HepG2 (cell line): ENCODE data around the gene PCNT. TPM values are rescaled to one million over a fixed set of nuclear protein-coding genes. Genes with fewer than 3 reads are reported as not detected.
A peak's percentile ranks its signal among the peaks of the same experiment; 100 is the strongest.

Source experiments
- ATAC-seq: fragments of 200-7000 bp; cut with Tn5 transposase; 3 replicates; pipeline ENCODE4 v1.9.1; 2020; ENCODE audit warnings: mild to moderate bottlenecking, moderate library complexity
- BruUV-seq: library from RNA; stranded (reverse); fragments of 400-500 nt; replicated peaks from 2 replicates; lab custom pipeline; 2021; lab: Mats Ljungman, UMichigan
- CTCF ChIA-PET: fragments of 300-600 bp; formaldehyde crosslinking; extraction: SDS; loops from one replicate; lab custom pipeline; 2021; ENCODE audit warnings: low total read pairs, inconsistent platforms, low intra/inter-chr PET ratio; lab: Yijun Ruan, JAX
- POLR2A ChIA-PET: fragments of 350-600 bp; sonication (Branson Sonifier 250); formaldehyde crosslinking; loops from one replicate; lab custom pipeline; 2020; ENCODE audit warnings: antibody characterized with exemption, inconsistent platforms; lab: Yijun Ruan, JAX
- DNase-seq: peaks from one replicate; pipeline ENCODE4 v3.0.0-alpha.2; 2015; ENCODE audit warnings: low spot score
- FAIRE-seq: peaks from 3 replicates; lab custom pipeline; 2011; peaks lifted over from hg19 to GRCh38; lab: Jason Lieb, UNC
- H2AFZ ChIP-seq: one replicate; pipeline ENCODE4 v1.6.1; 2011; ENCODE audit warnings: low read length, inconsistent platforms
- H3K27ac ChIP-seq: fragments of 300-600 bp; 3 replicates; pipeline ENCODE4 v1.8.0; 2011; ENCODE audit warnings: mixed run types, mild to moderate bottlenecking, mixed read lengths, low read length, inconsistent platforms; ENCODE audit not compliant: insufficient read depth; ENCODE audit errors: extremely low read length
- H3K27me3 ChIP-seq, 2 experiments: fragments of 200-600 bp in 1 of 2; 2 replicates in 1 of 2; 3 replicates in 1 of 2; pipeline versions ENCODE4 v1.6.0 to v1.8.0; 2011; ENCODE audit warnings: low read length in 2 of 2, mild to moderate bottlenecking in 2 of 2, moderate library complexity in 2 of 2, inconsistent platforms in 1 of 2; ENCODE audit not compliant: insufficient read depth in 2 of 2, control insufficient read depth in 1 of 2
- H3K36me3 ChIP-seq, 2 experiments: fragments of 200-600 bp in 1 of 2; replicated peaks in 1 of 2; 2 replicates in 1 of 2; 3 replicates in 1 of 2; pipeline versions ENCODE4 v1.5.1 to v1.8.0; 2011; ENCODE audit warnings: low read length in 2 of 2, inconsistent platforms in 1 of 2; ENCODE audit not compliant: insufficient read depth in 2 of 2, control insufficient read depth in 1 of 2
- H3K4me1 ChIP-seq: 2 replicates; pipeline ENCODE4 v1.5.1; 2012; ENCODE audit warnings: low read length, inconsistent platforms; ENCODE audit not compliant: insufficient read depth
- H3K4me2 ChIP-seq: 2 replicates; pipeline ENCODE4 v1.6.0; 2011; ENCODE audit warnings: low read depth, low read length, inconsistent platforms
- H3K4me3 ChIP-seq, 3 experiments: fragments of 200-600 bp in 1 of 3; sonication (generic), shearing (Covaris generic) in 1 of 3; replicated peaks in 1 of 3; 2 replicates each; pipeline ENCODE4 v1.5.1; 2011 to 2016; ENCODE audit warnings: low read length in 3 of 3, inconsistent platforms in 2 of 3, low read depth in 2 of 3, mild to moderate bottlenecking in 2 of 3, control low read depth in 1 of 3, mixed read lengths in 1 of 3; ENCODE audit not compliant: insufficient read depth in 1 of 3
- H3K79me2 ChIP-seq: one replicate; pipeline ENCODE4 v1.6.1; 2011; ENCODE audit warnings: low read length, inconsistent platforms; ENCODE audit not compliant: insufficient read depth
- H3K9ac ChIP-seq: 2 replicates; pipeline ENCODE4 v1.6.0; 2011; ENCODE audit warnings: mild to moderate bottlenecking, low read depth, low read length, inconsistent platforms; ENCODE audit not compliant: insufficient read depth
- H3K9me3 ChIP-seq: 2 replicates; pipeline ENCODE4 v1.5.1; 2012; ENCODE audit warnings: mild to moderate bottlenecking, low read length
- H4K20me1 ChIP-seq: 2 replicates; pipeline ENCODE4 v1.6.0; 2011; ENCODE audit warnings: inconsistent platforms, mild to moderate bottlenecking, low read length, moderate library complexity; ENCODE audit not compliant: insufficient read depth
- DNMT3B ChIP-seq: conservative IDR thresholded peaks from 2 replicates; pipeline ENCODE4 v1.6.1; 2016; ENCODE audit warnings: missing biosample characterization, control low read depth
- EHMT2 ChIP-seq: fragments of 200-600 bp; sonication (generic); IDR thresholded peaks from 2 replicates; pipeline ENCODE4 v1.7.0; 2017; ENCODE audit warnings: antibody characterized with exemption, low read depth, low read length, borderline replicate concordance
- KMT2B ChIP-seq: IDR thresholded peaks from 2 replicates; pipeline ENCODE4 v1.6.1; 2016; ENCODE audit warnings: missing genetic modification reagents, missing compliant biosample characterization
- MEIS2 ChIP-seq: sonication (generic); formaldehyde crosslinking; IDR thresholded peaks from 2 replicates; pipeline ENCODE4 v1.9.0; 2021; ENCODE audit warnings: mild to moderate bottlenecking, missing genetic modification reagents
- NFKBIZ ChIP-seq: IDR thresholded peaks from 2 replicates; pipeline ENCODE4 v1.6.1; 2018; ENCODE audit warnings: missing genetic modification reagents, missing compliant biosample characterization
- NR3C1 ChIP-seq: sonication (generic); formaldehyde crosslinking; IDR thresholded peaks from 2 replicates; pipeline ENCODE4 v1.4.0; 2020; ENCODE audit warnings: missing genetic modification reagents
- REXO4 ChIP-seq: sonication (generic); formaldehyde crosslinking; IDR thresholded peaks from 2 replicates; pipeline ENCODE4 v1.8.0; 2022; ENCODE audit warnings: missing genetic modification reagents, mild to moderate bottlenecking, borderline replicate concordance
- SYNCRIP ChIP-seq: fragments of 200-400 bp; formaldehyde crosslinking; IDR thresholded peaks from 2 replicates; pipeline ENCODE4 v1.6.1; 2018; ENCODE audit warnings: mild to moderate bottlenecking, low read depth, low read length; ENCODE audit not compliant: insufficient read depth
- ZNF143 ChIP-seq: sonication (generic); formaldehyde crosslinking; IDR thresholded peaks from 2 replicates; pipeline ENCODE4 v1.4.0; 2020; ENCODE audit warnings: missing genetic modification reagents
- ZNF225 ChIP-seq: sonication (generic); formaldehyde crosslinking; IDR thresholded peaks from 2 replicates; pipeline ENCODE4 v1.4.0; 2020; ENCODE audit warnings: mild to moderate bottlenecking, missing genetic modification reagents
- ZNF430 ChIP-seq: sonication (generic); formaldehyde crosslinking; IDR thresholded peaks from 2 replicates; pipeline ENCODE4 v1.9.0; 2021; ENCODE audit warnings: mild to moderate bottlenecking, missing genetic modification reagents
- ZNF460 ChIP-seq: sonication (generic); formaldehyde crosslinking; IDR thresholded peaks from 2 replicates; pipeline ENCODE4 v1.5.1; 2020; ENCODE audit warnings: missing genetic modification reagents, mild to moderate bottlenecking, borderline replicate concordance
- ZNF547 ChIP-seq: sonication (generic); formaldehyde crosslinking; IDR thresholded peaks from 2 replicates; pipeline ENCODE4 v1.5.1; 2020; ENCODE audit warnings: mild to moderate bottlenecking, missing genetic modification reagents
- ZNF572 ChIP-seq: sonication (generic); formaldehyde crosslinking; IDR thresholded peaks from 2 replicates; pipeline ENCODE4 v1.5.1; 2020; ENCODE audit warnings: mild to moderate bottlenecking, missing genetic modification reagents
- WGBS: methylation state at CpG from one replicate; pipeline ENCODE4 v1.1.6; 2017; ENCODE audit warnings: low lambda C conversion rate; 5-methylcytosine and 5-hydroxymethylcytosine counted together
- in situ Hi-C: cut with HindIII; loops from 2 replicates; pipeline ENCODE4 v1.10.0; 2017; ENCODE audit warnings: low pct_unique_long_range_greater_than_20kb; ENCODE audit not compliant: extremely low pct_ligation_motif_present
- intact Hi-C: fragments of 100-400 bp; cut with micrococcal nuclease; formaldehyde crosslinking; loops from one replicate; pipeline ENCODE4 v1.10.0; 2022; ENCODE audit not compliant: unreplicated experiment
- polyA plus RNA-seq, 8 experiments: library from polyadenylated mRNA; depleted of rRNA in 3 of 8; stranded (reverse) in 7 of 8; unstranded in 1 of 8; fragments of >200 nt; fragmentation: Illumina TruSeq in 4 of 8; extraction: Trizol in 4 of 8; gene quantifications; 2 replicates each; pipeline versions ENCODE4 v1.2.1 to v1.2.3, GENCODE V29; 2011 to 2016; ENCODE audit warnings: low read depth in 4 of 8, missing spikeins in 1 of 8, mixed read lengths in 1 of 8; ENCODE audit not compliant: insufficient read depth in 1 of 8
- total RNA-seq, 5 experiments: library from RNA; depleted of rRNA; stranded (reverse); fragments of >200 nt; fragmentation: Illumina TruSeq; extraction: Trizol; gene quantifications; 2 replicates each; pipeline ENCODE4 v1.2.3, GENCODE V29; 2016; ENCODE audit warnings: low read depth in 1 of 5
- TF ChIP-seq, protein P1 (sequence below): sonication (generic); formaldehyde crosslinking; IDR thresholded peaks from 2 replicates; pipeline ENCODE4 v1.4.0; 2020; ENCODE audit warnings: missing genetic modification reagents, borderline replicate concordance
- TF ChIP-seq, protein P2 (sequence below): sonication (generic); formaldehyde crosslinking; IDR thresholded peaks from 2 replicates; pipeline ENCODE4 v1.5.1; 2020; ENCODE audit warnings: missing genetic modification reagents, mild to moderate bottlenecking, borderline replicate concordance
- TF ChIP-seq, protein P3 (sequence below): sonication (generic); formaldehyde crosslinking; IDR thresholded peaks from 2 replicates; pipeline ENCODE4 v1.4.0; 2020; ENCODE audit warnings: missing genetic modification reagents

PCNT gene
- total and polyA plus RNA-seq, 2 of the 13 experiments (the other 11 are each of a cell fraction or from before 2014, with no cell fraction given) = 5.6 to 12.4 TPM

DNA sequence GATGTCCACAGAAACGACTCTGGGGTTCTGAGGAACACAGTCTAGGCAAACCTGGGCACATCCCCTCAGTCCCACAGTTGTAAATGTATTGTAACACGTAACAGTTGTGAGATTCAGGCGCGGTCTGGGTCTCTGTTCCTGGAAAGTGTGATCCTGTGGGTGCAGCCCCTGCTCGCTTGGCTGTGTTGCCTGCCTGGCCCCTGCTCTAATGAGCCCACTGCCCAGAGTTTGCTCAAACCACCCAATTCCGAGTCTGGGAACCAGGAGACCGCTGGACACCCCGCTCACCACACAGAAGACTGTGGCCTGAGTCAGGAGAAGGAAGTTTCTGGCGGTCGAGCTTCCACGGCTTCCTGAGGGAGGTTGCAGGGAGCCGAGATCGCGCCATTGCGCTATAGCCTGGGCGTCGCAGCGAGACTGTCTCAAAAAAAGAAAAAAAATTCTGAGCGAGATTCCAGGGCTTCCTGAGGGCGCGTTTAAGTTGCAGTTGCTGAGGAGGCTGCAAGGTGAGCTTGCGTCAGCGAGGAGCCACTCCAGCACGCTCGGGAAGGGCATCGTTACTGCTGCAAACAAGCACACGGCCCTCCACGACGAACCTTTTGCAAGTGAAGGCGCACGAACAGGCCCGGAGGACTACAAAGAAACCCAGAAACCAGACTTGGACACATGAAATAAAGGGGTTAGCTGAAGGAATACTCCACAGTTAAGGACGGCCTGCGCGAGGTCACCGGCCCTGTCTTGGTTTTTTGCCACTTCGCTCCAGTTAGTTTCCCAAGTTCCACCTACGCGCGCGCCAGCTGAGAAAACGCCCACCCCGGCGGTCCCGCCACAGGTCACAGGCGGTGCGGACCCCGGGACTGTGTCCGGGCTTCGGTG lies 1.4 kb upstream of the PCNT start:
- ATAC-seq (no peak), FAIRE-seq (no peak), DNase-seq (no peak)
- peaks cover 50% of the 10 kb centered on the region for H3K4me1 ChIP-seq
- ChIA-PET CTCF (no interaction called here), POLR2A (interaction anchor here (0.8 to 1.6 kb wide), 2 partner anchors 26 to 313 kb away, joined by 3 to 5 read pairs; partner anchors contain the start of gene PRMT2)
- intact Hi-C loops = loop anchor here (5.0 kb wide), 1 partner anchor 175 kb away; no protein-coding TSS in a partner anchor
- WGBS = 3% methylated on average over 21 of the region's 50 CpGs
- H3K9me3 ChIP-seq = no peaks in the 10 kb centered on the region
- TSS peak; percentile 70 for BruUV-seq
- H3K27ac ChIP-seq = peak overlapping the region; percentile 83
- H3K36me3 ChIP-seq = peaks cover 1 to 4% of the 10 kb centered on the region in 2 experiments; a peak in 2 of 5 replicates
- H4K20me1 ChIP-seq = no peaks in the 10 kb centered on the region
- no peaks in the 10 kb centered on the region; a peak in 1 of 5 replicates for H3K27me3 ChIP-seq
- H3K4me2 ChIP-seq = peak overlapping the region; percentile 92
- H3K9ac ChIP-seq = peak overlapping the region; percentile 91
- H3K79me2 ChIP-seq = peaks cover 43% of the 10 kb centered on the region
- in situ Hi-C loops = loop anchor here (5.0 kb wide), 1 partner anchor 35 kb away; the partner anchor contains the start of genes MCM3AP and YBEY
- H2AFZ ChIP-seq = no peak overlapping the region
- H3K4me3 ChIP-seq = peak overlapping the region; percentile 85 to 97 (median 95)
- no peak for TF ChIP-seq ZNF143
- TF ChIP-seq ZNF572 = no peak
- TF ChIP-seq, protein P1, sequence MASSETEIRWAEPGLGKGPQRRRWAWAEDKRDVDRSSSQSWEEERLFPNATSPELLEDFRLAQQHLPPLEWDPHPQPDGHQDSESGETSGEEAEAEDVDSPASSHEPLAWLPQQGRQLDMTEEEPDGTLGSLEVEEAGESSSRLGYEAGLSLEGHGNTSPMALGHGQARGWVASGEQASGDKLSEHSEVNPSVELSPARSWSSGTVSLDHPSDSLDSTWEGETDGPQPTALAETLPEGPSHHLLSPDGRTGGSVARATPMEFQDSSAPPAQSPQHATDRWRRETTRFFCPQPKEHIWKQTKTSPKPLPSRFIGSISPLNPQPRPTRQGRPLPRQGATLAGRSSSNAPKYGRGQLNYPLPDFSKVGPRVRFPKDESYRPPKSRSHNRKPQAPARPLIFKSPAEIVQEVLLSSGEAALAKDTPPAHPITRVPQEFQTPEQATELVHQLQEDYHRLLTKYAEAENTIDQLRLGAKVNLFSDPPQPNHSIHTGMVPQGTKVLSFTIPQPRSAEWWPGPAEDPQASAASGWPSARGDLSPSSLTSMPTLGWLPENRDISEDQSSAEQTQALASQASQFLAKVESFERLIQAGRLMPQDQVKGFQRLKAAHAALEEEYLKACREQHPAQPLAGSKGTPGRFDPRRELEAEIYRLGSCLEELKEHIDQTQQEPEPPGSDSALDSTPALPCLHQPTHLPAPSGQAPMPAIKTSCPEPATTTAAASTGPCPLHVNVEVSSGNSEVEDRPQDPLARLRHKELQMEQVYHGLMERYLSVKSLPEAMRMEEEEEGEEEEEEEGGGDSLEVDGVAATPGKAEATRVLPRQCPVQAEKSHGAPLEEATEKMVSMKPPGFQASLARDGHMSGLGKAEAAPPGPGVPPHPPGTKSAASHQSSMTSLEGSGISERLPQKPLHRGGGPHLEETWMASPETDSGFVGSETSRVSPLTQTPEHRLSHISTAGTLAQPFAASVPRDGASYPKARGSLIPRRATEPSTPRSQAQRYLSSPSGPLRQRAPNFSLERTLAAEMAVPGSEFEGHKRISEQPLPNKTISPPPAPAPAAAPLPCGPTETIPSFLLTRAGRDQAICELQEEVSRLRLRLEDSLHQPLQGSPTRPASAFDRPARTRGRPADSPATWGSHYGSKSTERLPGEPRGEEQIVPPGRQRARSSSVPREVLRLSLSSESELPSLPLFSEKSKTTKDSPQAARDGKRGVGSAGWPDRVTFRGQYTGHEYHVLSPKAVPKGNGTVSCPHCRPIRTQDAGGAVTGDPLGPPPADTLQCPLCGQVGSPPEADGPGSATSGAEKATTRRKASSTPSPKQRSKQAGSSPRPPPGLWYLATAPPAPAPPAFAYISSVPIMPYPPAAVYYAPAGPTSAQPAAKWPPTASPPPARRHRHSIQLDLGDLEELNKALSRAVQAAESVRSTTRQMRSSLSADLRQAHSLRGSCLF = no peak
- TF ChIP-seq ZNF225 (CRISPR knock-in tag) = no peak
- TF ChIP-seq, protein P2, sequence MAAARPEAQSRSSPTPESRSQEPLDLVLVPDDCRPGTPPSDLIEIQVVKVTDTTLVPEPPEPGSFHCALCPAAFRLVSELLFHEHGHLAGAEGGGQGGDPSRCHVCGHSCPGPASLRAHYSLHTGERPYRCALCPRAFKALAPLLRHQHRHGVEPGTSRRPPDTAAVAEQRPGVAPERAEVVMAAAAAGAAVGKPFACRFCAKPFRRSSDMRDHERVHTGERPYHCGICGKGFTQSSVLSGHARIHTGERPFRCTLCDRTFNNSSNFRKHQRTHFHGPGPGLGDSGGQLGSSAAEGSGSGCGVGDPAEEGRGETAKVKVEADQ = no peak
- TF ChIP-seq, protein P3, sequence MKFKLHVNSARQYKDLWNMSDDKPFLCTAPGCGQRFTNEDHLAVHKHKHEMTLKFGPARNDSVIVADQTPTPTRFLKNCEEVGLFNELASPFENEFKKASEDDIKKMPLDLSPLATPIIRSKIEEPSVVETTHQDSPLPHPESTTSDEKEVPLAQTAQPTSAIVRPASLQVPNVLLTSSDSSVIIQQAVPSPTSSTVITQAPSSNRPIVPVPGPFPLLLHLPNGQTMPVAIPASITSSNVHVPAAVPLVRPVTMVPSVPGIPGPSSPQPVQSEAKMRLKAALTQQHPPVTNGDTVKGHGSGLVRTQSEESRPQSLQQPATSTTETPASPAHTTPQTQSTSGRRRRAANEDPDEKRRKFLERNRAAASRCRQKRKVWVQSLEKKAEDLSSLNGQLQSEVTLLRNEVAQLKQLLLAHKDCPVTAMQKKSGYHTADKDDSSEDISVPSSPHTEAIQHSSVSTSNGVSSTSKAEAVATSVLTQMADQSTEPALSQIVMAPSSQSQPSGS (CRISPR knock-in tag) = no peak
- no peak for TF ChIP-seq EHMT2
- TF ChIP-seq KMT2B (CRISPR knock-in tag) = no peak
- no peak for TF ChIP-seq SYNCRIP
- no peak for TF ChIP-seq ZNF460
- no peak for TF ChIP-seq NFKBIZ (CRISPR knock-in tag)
- no peak for TF ChIP-seq ZNF547 (CRISPR knock-in tag)
- TF ChIP-seq NR3C1 (CRISPR knock-in tag) = no peak
- TF ChIP-seq REXO4 (CRISPR knock-in tag) = no peak
- 0 out of 2 replicates have a peak, but pooled peaks have one; percentile 10 for TF ChIP-seq ZNF430 (CRISPR knock-in tag)
- TF ChIP-seq MEIS2 (CRISPR knock-in tag) = 0 out of 2 replicates have a peak, but pooled peaks have one; percentile 22
- TF ChIP-seq DNMT3B (CRISPR knock-in tag) = no peak
